GM19023 (cell line): ENCODE measurements around the gene CNIH3.
A peak's percentile ranks its signal among the peaks of the same experiment; 100 is the strongest.

Experiments
- ATAC-seq: cut with Tn5 transposase; IDR thresholded peaks from one replicate; pipeline ENCODE4 v1.9.1; 2021; ENCODE audit warnings: mild to moderate bottlenecking, moderate library complexity; ENCODE audit not compliant: unreplicated experiment

The CNIH3 gene

DNA sequence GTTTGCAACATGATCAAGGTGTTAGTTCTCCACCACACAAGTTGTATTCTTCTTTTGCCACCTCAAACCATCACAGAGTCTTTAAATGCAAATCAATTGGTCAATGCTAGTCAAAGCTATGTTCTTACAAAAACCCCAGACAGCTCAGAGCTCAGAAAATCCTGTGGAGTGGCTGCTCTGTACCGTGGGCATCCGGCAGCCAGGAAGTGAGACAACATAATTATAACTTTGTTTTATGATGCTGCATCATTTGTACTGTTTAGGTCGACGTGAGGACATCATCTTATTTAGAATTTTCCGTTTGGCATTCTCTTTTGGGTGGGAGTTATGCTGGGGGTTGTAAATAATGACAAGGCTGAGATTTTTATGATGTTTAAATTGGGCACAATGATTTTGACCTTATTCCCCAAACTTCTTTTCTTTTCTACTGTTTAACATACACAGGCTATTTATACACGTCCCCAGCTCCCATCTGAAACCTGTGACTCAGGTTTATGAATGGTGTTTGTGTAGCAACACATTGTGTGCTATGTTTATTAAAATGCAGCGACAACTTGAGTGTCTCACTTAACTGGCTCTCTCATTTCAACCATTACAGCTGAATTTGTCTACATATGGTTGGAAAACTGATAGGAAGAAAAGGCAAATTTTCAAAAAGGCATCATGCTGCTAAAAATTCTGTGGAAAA lies 124.0 kb downstream of the CNIH3 start:
- peak; percentile 71 for ATAC-seq

DNA sequence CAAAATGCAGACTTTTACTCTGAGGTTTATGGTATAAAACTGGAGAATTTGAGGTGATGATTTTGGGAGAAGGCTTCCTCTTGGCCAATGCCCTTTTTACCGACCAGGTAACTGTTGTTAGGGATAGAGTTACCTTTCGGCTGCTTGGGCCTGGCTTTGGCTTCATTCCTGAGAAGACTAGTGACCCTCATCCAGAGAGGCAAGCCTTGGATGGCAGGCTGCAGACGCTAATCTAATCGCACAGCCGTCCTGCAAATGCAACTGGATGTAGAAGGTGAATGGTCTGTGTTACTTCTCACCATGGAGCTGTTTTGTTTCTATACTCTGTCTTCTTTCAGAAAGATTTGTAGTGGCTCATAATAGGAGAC lies 124.6 kb downstream of the CNIH3 start:
- no peak for ATAC-seq

DNA sequence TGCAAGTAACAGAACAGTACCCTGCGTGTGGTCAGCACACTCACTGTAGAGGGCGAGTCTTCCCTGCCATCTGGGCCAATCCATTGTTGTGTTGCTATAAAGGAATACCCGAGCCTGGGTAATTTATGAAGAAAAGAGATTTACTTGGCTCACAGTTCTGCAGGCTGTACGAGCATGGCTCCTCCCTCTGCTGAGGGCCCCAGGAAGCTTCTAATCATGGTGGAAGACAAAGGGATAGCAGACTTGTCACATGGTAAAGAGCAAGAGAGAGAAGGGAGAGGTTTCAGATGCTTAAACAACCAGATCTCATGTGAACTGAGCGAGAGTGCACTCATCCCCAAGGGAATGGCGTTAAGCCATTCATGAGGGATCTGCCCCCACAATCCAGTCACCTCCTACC lies 126.2 kb downstream of the CNIH3 start:
- ATAC-seq = no peak

DNA sequence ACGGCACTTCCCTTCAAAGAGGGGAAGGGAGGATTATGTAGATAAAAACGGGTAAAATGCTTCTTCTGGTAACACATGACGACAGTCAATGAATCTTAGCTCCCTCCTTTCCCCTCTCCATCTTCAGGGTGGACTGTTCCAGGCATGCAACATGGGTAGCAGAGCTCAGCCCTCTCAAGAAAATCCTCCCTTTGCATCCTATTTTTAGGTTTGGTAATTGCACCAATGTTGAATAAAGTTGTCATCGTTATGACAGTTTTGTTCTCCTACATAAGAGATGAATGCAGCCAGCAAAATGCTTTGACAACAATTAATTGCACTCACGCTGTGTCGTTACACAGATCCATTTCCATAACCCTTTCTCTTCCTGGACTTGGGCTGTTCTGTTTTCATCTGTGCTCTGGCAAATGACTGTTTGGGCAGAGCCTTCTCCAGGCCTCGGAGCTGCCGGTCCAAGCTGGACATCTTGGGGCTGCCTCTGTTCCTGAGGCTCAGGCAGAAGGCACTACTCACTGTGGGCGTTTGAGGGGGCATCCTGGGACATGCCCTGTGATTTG lies 127.6 kb downstream of the CNIH3 start:
- no peak for ATAC-seq

DNA sequence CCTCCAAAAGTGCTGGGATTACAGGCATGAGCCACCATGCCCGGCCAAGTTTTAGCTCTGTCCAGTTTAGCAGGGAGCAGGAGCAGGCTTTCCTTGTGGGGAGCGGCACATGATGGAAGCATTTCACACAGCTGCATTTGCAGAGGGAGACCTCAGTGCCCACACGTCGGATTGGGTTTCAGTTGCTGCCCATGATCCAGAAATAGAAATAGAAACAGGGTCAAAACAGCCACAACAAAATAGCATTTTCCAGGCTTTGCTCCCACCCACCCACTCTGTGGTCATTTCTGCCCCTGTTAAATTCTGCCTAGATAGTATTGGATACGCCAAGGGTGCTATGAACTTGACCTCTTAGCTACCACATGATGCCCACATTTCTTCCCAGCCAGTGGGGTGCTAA lies 128.4 kb downstream of the CNIH3 start:
- no peak for ATAC-seq

DNA sequence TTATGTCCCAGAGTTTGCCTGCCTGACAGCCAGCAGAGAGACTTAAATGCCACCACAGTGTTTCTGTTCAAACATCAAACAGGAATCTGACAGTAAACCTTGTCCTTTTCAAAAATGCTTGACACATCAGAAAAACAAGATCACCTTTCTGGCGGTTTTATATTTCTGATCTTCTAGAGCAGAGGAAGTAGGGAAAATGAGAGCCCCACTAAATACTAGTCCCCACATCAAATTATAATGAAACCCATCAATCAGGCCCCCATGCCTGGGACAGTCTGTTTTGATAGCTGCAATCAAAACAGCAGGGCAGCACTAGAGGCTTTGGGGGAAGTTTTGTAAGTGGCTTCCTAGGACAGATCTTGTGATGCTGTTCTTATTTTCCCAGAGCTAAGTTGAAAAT lies 129.3 kb downstream of the CNIH3 start:
- no peak for ATAC-seq

DNA sequence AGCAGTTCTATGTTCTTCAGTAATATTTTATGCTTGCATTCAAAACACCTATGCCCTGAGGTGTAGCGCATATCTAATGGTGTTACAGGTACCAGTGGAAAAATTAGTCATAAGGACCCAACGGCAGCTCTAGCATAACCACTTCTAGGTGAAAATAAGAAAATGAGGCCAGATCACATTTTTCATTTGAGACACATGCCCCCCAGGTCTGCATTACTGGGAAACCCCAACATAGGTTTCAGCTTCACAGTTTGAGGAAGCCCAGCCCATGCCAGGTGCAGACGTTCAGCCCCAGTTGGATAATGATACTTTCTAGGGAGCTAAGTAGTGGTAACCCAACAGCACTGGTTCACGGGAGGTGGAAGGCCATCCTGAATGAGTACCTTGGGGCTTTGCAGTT lies 129.8 kb downstream of the CNIH3 start:
- peak; percentile 46 for ATAC-seq

DNA sequence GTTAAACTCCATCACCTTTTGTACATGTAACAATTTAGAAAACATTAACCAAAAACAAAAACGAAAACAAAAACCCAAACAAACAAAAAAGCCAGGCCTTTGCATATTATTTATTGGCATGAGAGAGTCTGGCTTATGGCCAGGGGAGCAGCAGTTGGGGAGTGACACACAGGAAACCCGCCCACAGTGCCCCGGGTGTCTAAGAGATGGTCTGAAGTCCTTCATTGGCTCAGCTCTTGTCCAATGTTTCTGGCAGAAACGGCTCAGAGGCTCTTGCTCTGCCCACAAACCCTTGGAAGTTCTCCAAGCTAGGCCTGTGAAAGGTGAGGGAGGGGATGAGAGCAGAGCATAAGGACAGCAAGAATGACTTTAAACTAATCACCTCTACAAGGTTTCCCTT lies 131.5 kb downstream of the CNIH3 start:
- ATAC-seq = peak; percentile 47

DNA sequence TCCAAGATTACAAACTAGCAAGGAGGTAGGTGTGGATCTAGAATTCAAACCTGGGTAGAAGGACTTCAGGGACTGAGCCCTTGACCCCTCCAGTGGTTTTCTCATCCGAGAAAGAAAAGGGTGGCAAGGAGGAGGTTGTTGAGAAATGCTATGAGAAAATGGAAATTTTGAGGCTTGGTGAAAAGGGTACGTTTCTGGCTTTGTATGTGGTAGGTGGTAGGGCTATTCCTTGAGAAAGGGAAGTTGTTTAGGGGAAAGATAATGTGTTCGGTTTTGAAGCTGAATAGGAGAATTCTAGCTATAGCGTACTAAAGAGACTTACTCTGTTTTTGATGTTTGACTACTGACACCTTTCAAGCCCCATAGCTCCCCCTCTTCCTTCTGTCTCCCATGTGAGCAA lies 133.8 kb downstream of the CNIH3 start:
- no peak for ATAC-seq

DNA sequence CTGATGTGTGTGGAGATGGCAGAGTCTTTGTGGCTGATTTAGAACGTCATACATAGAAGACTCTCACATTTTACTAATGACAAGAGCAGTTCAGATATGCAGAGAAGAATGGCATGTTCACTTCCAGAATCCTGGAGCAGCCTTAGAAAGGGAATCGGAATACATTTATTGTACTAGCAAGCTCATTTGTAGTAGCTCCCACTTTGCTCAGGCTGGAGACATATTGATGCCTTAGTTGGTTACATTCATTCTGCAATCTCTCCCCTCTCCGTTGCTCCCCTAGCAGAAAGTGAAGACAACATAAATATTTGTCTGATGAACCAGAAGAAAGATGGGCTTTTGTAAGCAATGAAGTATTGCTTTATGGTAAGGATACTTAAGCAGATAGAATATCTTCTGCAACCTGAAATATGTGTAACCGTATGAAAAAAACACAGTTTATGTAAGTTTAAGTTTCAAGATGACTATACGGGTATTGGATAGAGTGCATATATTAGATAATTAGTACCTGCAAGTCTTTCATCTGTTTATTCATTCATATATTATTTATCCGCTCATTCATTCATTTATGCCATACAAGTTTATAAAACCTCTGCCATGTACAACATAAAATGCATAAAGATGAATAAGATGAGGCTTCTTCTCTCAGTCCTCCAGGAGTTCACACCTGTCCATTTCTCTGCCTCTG lies 135.7 kb downstream of the CNIH3 start:
- no peak for ATAC-seq

DNA sequence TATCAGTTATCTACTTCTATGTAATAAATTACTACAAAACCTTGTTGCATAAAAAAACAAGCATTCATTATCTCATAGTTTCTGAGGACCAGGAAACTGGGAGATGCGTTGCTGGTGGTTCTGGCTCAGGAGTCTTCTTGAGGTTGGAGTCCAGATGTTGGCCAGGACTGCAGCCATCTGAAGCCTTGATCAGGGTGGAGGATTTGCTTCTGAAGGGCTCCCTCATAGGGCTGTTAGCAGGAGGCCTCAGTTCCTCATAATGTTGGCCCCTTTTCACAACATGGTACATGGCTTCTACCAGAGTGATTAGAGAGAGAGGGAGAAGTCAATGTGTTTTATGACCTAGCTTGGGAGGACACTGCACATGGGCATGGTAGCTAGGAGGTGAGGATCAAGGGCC lies 137.4 kb downstream of the CNIH3 start:
- no peak for ATAC-seq

DNA sequence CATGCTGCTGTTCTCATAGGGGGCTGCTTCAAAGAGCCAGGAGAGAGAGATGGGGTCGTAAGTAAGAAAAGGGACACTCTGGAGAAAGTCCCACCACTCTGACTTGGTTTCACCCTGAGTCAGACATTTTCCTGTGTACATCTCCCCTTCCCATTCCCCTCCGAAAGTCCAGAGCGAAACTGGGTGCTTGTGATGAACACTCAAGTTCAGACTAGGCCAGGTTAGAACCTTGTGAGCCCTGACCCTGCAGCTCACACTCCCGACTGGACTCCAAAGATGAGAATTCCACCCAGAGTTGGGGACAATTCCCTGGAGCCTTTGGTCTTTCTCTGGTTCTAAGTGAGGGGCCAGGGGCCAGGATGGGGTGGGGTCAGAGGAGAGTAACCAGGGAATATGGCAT lies 139.5 kb downstream of the CNIH3 start:
- ATAC-seq = no peak

DNA sequence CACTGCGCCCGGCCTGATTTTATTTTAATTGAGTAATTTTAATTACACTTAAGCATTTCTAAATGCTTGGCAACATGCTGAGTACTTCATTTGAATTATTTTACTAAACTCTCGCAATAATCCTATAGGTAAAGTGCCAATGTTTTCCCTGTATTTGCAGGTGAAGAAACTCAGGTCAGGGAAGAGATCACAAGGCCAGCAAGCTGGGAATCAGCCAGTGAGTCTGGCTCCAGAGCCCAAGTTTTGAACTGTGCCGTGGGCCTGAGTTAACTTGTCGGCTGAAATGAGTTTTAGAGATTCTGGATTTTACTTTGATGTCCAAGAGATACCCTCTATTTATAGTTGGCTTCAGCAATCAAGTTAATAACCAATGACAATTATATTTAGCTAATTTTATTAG lies 141.4 kb downstream of the CNIH3 start:
- no peak for ATAC-seq

DNA sequence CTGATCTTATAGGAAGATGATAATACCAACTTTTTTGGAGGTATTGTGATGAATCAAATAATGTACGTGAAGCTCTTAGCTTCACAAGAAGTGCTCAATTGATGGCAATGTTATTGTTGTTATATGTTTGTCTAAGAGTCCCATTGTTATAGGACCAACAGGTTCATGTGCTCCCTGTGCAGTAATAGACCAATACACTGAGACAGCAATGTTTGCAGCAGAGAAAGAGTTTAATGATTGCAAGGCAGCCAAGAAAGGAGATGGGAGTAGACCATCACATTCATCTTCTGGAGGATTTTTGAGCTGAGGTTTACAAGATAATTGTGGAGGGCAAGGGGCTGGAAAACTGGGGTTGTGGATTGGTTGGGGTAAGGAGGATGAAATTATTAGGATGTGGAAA lies 143.0 kb downstream of the CNIH3 start:
- no peak for ATAC-seq

DNA sequence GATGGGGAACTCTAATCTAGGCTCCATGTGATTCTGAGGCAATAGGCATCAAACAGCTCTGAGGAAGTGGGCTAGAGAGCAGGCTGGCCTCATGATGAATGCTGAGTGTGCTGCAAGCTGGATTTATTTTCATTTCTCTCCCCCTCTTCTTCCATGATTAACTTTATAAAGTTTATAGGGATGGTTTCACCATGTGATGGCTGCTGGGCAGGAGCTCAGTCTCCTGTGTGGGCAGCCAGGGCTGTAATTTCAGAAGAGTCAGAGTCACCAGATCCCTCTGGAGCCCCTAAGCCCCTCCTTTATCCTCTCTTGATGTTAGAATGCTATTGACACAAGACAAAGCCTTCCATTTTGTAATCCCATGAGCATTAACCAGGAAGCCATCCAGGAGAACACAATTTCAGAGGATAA lies 143.6 kb downstream of the CNIH3 start:
- no peak for ATAC-seq

DNA sequence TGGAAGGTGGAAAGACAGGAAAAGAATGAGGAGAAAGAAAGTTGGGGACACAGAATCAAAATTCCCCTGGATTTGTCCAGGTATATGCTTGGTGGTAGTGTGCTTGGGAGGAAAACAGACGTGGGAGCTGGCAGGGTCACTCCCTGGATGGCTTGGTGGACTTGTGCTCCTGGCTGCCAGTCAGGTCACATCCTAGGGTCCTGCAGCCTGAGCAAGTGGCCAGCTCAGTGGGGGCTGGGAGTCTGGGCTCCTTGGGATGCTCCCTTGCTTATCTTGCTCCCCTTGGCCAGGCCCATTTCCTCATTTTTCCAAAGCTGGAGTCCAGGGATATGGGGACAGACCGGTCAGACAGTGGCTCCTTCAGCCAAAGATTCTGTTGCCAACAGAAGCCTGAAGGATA lies 144.0 kb downstream of the CNIH3 start:
- no peak for ATAC-seq

DNA sequence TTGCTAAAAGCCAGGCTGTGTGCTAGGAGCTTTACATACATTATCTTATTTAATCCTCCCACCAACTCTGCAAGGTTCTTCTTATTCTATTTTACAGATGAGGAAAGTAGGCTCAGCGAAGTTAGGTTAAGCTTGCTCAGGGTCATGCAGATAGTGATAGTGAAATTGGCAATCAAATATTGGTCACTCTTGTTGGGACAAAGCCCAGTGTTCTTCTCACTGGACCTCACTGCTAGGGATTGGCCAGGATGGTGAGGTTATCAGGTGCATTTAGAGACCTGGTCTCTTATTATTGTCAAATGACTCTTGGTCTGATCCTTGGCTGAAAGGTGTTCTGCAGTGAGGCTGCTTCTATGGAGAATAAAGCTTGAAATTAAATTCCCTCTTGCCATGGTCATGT lies 145.1 kb downstream of the CNIH3 start:
- no peak for ATAC-seq

DNA sequence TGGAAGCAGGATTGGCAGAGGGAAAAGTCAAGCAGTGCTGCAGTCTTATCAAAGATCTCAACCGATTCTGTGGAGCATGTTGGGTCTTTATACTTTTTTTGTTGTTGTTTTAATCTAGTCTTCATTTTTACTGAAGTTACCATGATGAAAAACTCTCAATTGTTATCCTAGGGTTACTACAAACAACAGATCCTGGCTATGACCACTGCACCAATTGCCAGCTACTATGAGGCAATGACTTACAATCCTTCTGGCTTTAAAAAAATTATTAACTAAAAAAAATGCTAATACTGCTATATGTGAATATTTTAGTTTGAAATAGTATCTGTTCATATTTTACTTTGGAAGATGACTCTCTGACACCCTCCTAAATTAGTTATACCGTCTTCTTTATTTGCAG lies 145.9 kb downstream of the CNIH3 start:
- no peak for ATAC-seq

DNA sequence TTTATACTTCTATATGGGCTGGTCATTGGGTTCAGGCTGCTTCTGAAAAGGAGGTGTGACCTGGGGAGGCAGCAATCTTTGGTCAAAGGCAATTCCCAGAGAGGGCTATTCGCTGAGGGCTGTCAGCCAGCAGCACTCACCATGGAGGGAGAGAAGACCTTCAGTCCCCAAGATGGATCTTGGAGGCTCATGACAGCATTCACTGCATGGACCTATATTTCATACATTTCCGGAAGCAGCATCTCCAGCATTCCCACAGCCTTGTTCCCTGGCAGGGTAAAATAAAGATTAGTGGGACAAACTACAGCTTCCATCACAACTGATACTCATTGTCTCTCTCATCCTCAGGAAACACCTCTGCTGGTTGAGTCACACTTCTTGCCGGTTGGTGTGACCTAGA lies 146.6 kb downstream of the CNIH3 start:
- no peak for ATAC-seq

DNA sequence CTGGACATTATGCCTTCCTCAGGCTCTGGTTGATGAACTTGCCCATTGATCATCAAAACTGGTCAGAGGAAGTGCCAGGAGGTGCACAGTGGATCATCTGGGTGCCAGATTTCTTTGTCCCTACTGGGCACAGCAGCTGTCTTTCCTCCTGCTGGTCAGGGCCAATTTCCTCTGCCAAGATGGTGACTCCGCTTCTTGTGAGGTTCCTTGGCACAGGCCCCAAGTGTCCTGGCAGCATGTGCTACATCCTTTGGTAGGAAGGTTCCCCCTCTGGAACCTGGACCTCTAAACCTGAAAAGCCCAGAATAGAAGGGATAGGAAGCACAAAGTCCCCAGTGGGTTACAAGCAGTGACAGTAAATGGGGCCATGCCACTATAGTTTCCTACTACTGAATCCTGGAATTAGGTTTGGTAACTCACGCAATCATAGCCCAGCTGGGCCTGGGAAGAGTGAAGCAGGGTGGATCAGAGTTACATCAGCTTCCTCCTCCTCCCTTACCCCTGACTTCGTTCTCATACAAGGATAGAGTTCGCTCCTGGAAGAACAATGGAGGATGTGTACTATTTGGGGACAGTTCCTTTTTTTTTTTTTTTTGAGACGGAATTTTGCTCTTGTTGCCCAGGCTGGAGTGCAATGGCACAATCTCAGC lies 147.1 kb downstream of the CNIH3 start:
- no peak for ATAC-seq

DNA sequence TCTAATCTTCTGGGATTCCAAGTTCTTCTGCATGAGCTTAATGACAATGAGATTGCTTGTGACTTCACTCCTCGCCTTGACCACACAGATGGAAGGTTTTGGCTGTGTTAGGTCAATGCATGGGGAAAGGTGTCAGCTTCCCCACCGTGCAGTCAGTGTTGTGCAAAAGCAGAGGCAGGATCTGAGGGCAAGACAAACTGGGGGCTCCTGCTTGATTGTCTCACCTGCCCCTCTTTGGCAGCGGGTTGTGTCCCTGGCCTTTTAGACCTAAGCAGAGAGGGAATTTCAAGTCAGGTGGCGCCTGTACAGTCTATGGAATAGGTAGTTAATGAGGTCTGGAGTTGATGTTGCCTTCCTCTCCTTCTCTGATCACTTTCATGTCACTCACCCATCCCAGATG lies 150.1 kb downstream of the CNIH3 start:
- ATAC-seq = no peak

DNA sequence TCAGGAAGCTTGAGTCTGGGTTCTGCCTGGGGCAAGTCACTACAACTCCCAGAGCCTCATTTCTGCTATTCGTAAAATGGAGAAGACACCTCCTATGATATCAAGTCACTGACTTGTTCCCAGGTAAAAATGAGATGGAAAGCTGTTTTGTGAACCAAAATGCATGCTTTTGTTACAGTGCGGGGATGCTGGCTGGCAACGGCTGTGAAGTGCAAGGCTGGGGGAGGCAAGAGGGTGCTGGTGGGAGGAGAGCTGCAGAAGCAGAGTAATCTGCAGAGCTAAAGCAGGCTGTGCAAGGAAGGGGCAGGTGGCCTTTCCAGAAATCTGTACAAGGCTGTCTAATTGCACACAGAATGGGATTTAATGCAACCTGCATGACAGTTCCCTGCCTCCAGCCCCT lies 150.9 kb downstream of the CNIH3 start:
- ATAC-seq = no peak
